AG10803 (cell line): ENCODE measurements around the gene NRDC.

Experiments used
- DNase-seq: peaks from one replicate; pipeline ENCODE4 v3.0.0; 2010; ENCODE audit warnings: low read depth
- H3K4me3 ChIP-seq: 2 replicates; pipeline ENCODE4 v1.5.1; 2011; ENCODE audit warnings: mild to moderate bottlenecking, low read length, control low read depth
- TF ChIP-seq, protein P1 (sequence below): conservative IDR thresholded peaks from 2 replicates; pipeline ENCODE4 v1.5.1; 2011; ENCODE audit warnings: mild to moderate bottlenecking, low read length, control low read depth, inconsistent platforms

Gene NRDC

DNA sequence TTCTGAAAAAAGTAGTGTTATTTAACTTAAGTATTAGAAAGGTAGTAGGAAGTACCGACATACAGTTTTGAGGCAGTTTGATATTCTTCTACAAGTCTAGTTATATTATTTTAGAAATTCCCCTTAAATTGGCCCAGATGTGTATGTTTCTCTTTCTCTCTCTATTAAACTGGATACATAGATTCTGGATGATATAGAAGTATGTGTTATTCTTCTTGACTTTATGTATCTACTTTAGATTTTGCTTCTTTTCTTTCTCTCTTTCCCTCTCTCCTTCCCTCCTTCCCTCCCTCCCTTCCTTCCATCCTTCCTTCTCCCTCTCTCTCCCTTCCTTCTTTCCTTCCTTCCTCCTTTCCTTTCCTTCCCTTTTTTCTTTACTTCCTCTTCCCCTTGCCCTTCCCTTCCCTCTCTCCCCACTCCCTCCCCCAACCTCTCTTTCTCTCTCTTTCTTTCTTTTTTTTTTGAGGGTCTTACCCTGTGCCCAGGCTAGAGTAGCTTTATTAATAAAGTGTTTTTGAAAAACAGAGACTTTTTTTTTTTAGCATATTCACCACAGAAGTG, 137.3 kb downstream of the NRDC start:
- H3K4me3 ChIP-seq = no peak overlapping the region
- DNase-seq = no peak
- TF ChIP-seq, protein P1, sequence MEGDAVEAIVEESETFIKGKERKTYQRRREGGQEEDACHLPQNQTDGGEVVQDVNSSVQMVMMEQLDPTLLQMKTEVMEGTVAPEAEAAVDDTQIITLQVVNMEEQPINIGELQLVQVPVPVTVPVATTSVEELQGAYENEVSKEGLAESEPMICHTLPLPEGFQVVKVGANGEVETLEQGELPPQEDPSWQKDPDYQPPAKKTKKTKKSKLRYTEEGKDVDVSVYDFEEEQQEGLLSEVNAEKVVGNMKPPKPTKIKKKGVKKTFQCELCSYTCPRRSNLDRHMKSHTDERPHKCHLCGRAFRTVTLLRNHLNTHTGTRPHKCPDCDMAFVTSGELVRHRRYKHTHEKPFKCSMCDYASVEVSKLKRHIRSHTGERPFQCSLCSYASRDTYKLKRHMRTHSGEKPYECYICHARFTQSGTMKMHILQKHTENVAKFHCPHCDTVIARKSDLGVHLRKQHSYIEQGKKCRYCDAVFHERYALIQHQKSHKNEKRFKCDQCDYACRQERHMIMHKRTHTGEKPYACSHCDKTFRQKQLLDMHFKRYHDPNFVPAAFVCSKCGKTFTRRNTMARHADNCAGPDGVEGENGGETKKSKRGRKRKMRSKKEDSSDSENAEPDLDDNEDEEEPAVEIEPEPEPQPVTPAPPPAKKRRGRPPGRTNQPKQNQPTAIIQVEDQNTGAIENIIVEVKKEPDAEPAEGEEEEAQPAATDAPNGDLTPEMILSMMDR = no peak

DNA sequence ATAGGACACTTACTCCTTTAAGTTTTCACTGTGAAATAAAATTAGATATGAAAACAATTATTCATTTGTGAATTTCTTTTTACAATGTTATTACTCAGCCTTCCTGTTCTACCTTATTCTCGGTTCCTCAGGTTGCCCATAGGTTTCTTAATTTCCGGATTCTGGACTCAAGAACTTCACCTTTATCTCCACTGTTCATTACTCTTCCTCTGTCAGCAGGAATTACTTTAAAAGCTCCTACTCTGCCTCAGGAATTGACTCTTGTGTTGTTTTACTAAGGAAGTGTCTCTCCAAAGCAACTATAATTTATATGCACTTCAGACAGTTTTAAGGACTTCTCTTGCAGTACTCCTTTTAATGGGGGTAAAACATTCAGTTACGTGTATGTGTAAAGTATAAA, 137.9 kb downstream of the NRDC start:
- DNase-seq = no peak
- H3K4me3 ChIP-seq = no peak overlapping the region
- TF ChIP-seq, protein P1 = no peak
